CD4-positive, alpha-beta T cell (primary cell): ENCODE measurements around the gene TYW5. TPM values are rescaled to one million over a fixed set of nuclear protein-coding genes. Genes with fewer than 3 reads are reported as not detected.

Experiments
- ATAC-seq: fragments of 200-7000 bp; cut with Tn5 transposase; one replicate; pipeline ENCODE4 v1.10.0; 2022; ENCODE audit warnings: mild to moderate bottlenecking; ENCODE audit not compliant: poor library complexity
- CTCF ChIA-PET: fragments of 350-600 bp; sonication (Branson Sonifier 250); formaldehyde crosslinking; loops from one replicate; lab custom pipeline; 2021; ENCODE audit warnings: antibody characterized with exemption, inconsistent platforms; lab: Charles Lee
- POLR2A ChIA-PET: fragments of 350-600 bp; sonication (Branson Sonifier 250); formaldehyde crosslinking; loops from one replicate; lab custom pipeline; 2021; ENCODE audit warnings: antibody characterized with exemption, inconsistent platforms; lab: Charles Lee
- DNase-seq, 14 experiments: peaks; one replicate each; pipeline ENCODE4 v3.0.0-alpha.2; 2013 to 2020; ENCODE audit warnings: mixed read lengths in 2 of 14
- H3K27ac ChIP-seq, 2 donors: one replicate each; pipeline versions ENCODE4 v1.5.1 to v1.7.0; 2013; ENCODE audit warnings: low read length in 2 of 2, low read depth in 1 of 2, mild to moderate bottlenecking in 1 of 2
- H3K27me3 ChIP-seq, 2 experiments: 1 replicate in 1 of 2; 2 replicates in 1 of 2; pipeline versions ENCODE4 v1.6.1 to v1.7.0; 2013; ENCODE audit warnings: low read length in 2 of 2, control low read depth in 1 of 2, mild to moderate bottlenecking in 1 of 2, moderate library complexity in 1 of 2; ENCODE audit not compliant: insufficient read depth in 2 of 2, control insufficient read depth in 1 of 2
- H3K36me3 ChIP-seq: one replicate; pipeline ENCODE4 v1.6.1; 2013; ENCODE audit warnings: low read length, control low read depth; ENCODE audit not compliant: insufficient read depth
- H3K4me1 ChIP-seq: one replicate; pipeline ENCODE4 v1.6.1; 2013; ENCODE audit warnings: low read length, control low read depth; ENCODE audit not compliant: insufficient read depth
- H3K4me3 ChIP-seq: one replicate; pipeline ENCODE4 v1.5.1; 2013; ENCODE audit warnings: mild to moderate bottlenecking, low read length, moderate library complexity
- H3K9me3 ChIP-seq, 2 experiments: 1 replicate in 1 of 2; 2 replicates in 1 of 2; pipeline versions ENCODE4 v1.6.1 to v1.7.0; 2013; ENCODE audit warnings: low read length in 2 of 2, mild to moderate bottlenecking in 2 of 2, control low read depth in 1 of 2, moderate library complexity in 1 of 2; ENCODE audit not compliant: control insufficient read depth in 1 of 2, insufficient read depth in 1 of 2
- H3K27ac Mint-ChIP-seq: one replicate; pipeline ENCODE4 v1.8.0; 2020; ENCODE audit warnings: mixed read lengths
- H3K27me3 Mint-ChIP-seq: one replicate; pipeline ENCODE4 v1.8.0; 2021; ENCODE audit warnings: mixed read lengths
- H3K36me3 Mint-ChIP-seq: one replicate; pipeline ENCODE4 v1.8.0; 2021; ENCODE audit warnings: low read depth, mixed read lengths
- H3K4me1 Mint-ChIP-seq: one replicate; pipeline ENCODE4 v1.8.0; 2021; ENCODE audit warnings: low read depth, mixed read lengths
- H3K4me3 Mint-ChIP-seq: one replicate; pipeline ENCODE4 v1.8.0; 2020; ENCODE audit warnings: mild to moderate bottlenecking, mixed read lengths
- H3K9me3 Mint-ChIP-seq: one replicate; pipeline ENCODE4 v1.8.0; 2020; ENCODE audit warnings: mixed read lengths
- intact Hi-C, 2 experiments: fragments of 100-400 bp; cut with DNase I in 1 of 2; cut with micrococcal nuclease in 1 of 2; formaldehyde crosslinking; loops; one replicate each; pipeline versions ENCODE4 v1.15.1 to v1.9.0; 2023 to 2025; cut with DNase I, micrococcal nuclease
- total RNA-seq, 174 experiments: library from RNA in 2 of 174; stranded (reverse) in 2 of 174; gene quantifications; one replicate each; pipeline ENCODE4 v1.2.3 and lab custom pipeline; 2021 to 2026
- TF ChIP-seq, protein P1 (sequence below): fragments of 200-600 bp; IDR thresholded peaks from one replicate; pipeline ENCODE4 v1.8.0; 2022; ENCODE audit warnings: antibody characterized with exemption, mild to moderate bottlenecking

TYW5 gene
- total RNA-seq, 2 experiments from 2014 or later, result 15.0 to 16.0 TPM

GRCh38 chr2:199907008-199907714, 48.1 kb downstream of the TYW5 start:
- CTCF ChIA-PET, result no interaction called here
- peaks cover 15% of the 10 kb centered on the region for H3K4me1 Mint-ChIP-seq
- no peaks in the 10 kb centered on the region for H3K36me3 ChIP-seq
- H3K4me3 Mint-ChIP-seq, result no peak overlapping the region
- no peaks in the 10 kb centered on the region for H3K9me3 ChIP-seq
- H3K9me3 Mint-ChIP-seq, result no peaks in the 10 kb centered on the region
- no peak overlapping the region for H3K27ac ChIP-seq
- DNase-seq (no peak), ATAC-seq (no peak)
- POLR2A ChIA-PET, result no interaction called here
- no peaks in the 10 kb centered on the region for H3K27me3 Mint-ChIP-seq
- intact Hi-C loops, result loop anchor here in 1 of 2 experiments (5.0 kb wide), 1 partner anchor 55 kb away; the partner anchor contains the start of gene FTCDNL1
- no peak overlapping the region for H3K27ac Mint-ChIP-seq
- peaks cover 0 to 8% of the 10 kb centered on the region in 2 experiments for H3K27me3 ChIP-seq
- TF ChIP-seq, protein P1, sequence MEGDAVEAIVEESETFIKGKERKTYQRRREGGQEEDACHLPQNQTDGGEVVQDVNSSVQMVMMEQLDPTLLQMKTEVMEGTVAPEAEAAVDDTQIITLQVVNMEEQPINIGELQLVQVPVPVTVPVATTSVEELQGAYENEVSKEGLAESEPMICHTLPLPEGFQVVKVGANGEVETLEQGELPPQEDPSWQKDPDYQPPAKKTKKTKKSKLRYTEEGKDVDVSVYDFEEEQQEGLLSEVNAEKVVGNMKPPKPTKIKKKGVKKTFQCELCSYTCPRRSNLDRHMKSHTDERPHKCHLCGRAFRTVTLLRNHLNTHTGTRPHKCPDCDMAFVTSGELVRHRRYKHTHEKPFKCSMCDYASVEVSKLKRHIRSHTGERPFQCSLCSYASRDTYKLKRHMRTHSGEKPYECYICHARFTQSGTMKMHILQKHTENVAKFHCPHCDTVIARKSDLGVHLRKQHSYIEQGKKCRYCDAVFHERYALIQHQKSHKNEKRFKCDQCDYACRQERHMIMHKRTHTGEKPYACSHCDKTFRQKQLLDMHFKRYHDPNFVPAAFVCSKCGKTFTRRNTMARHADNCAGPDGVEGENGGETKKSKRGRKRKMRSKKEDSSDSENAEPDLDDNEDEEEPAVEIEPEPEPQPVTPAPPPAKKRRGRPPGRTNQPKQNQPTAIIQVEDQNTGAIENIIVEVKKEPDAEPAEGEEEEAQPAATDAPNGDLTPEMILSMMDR, result no peak
- peaks cover 11% of the 10 kb centered on the region for H3K4me1 ChIP-seq
- H3K4me3 ChIP-seq, result no peak overlapping the region
- H3K36me3 Mint-ChIP-seq, result peaks cover 14% of the 10 kb centered on the region

DNA sequence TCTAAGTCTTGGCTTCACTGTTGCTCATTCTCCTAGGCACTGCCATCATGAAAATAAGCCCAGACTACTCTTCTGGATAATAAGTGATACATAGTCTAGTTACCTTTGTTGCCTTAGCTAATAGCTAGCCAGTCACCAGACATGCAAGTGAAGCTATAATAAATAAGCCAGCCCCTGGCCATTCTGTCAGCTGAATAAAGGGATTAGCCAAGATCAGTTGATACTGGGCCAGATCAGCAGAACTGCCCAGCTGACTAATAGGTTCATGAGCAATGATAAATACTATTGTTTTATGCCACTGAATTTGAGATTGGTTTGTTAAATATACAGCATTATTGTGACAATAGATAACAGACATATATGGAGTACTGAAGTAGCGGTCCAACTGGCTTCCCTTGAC, 52.2 kb downstream of the TYW5 start:
- Histone ChIP-seq H3K27ac (no peak overlapping the region), H3K9me3 (no peaks in the 10 kb centered on the region), H3K27me3 (peaks cover 0 to 8% of the 10 kb centered on the region in 2 experiments), H3K4me3 (no peak overlapping the region), H3K4me1 (no peaks in the 10 kb centered on the region), H3K36me3 (no peaks in the 10 kb centered on the region)
- Mint-ChIP-seq H3K9me3 (no peaks in the 10 kb centered on the region), H3K27me3 (no peaks in the 10 kb centered on the region), H3K4me3 (no peak overlapping the region), H3K4me1 (no peaks in the 10 kb centered on the region), H3K27ac (no peak overlapping the region), H3K36me3 (no peaks in the 10 kb centered on the region)
- ChIA-PET CTCF (interaction anchor here (1.3 kb wide), 1 partner anchor 9 kb away, joined by 3 read pairs; no protein-coding TSS in a partner anchor), POLR2A (no interaction called here)
- TF ChIP-seq, protein P1, result no peak
- ATAC-seq (no peak), DNase-seq (no peak)
- intact Hi-C loops, result no loop called here

DNA sequence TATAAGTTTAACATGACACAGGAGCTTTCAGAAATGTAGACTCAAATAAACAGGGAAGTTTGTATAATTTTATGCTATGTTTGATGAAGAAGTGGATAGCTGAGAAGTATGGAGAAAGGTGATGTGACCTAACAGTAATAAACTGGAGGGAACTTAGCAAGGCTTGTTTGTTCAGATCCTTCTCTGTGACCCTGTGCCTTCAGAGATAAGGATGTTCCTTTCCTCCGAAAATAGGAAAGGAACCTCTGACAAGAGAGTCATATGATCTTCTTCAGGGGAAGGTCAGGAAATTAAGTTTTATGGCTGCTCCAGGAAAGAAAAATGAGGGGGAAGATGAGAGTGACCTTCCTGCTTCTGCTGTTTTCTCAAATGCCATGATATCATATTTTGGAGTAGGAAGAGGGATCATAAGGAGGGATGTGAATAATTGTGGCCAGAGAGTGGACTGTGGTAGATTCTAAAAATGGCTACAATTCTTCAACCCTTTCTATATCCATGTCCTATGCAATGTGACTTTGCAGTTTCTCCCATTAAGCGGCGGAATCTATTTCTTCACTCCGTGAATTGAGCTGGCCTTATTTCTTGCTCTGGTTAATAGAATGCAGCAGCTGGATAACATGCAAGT, 52.7 kb downstream of the TYW5 start:
- Mint-ChIP-seq H3K4me1 (no peaks in the 10 kb centered on the region), H3K27ac (no peak overlapping the region), H3K4me3 (no peak overlapping the region), H3K27me3 (no peaks in the 10 kb centered on the region), H3K36me3 (no peaks in the 10 kb centered on the region), H3K9me3 (no peaks in the 10 kb centered on the region)
- intact Hi-C loops, result no loop called here
- Histone ChIP-seq H3K36me3 (no peaks in the 10 kb centered on the region), H3K27ac (no peak overlapping the region), H3K9me3 (no peaks in the 10 kb centered on the region), H3K27me3 (peaks cover 0 to 8% of the 10 kb centered on the region in 2 experiments), H3K4me3 (no peak overlapping the region), H3K4me1 (no peaks in the 10 kb centered on the region)
- TF ChIP-seq, protein P1, result no peak
- POLR2A ChIA-PET, result no interaction called here
- CTCF ChIA-PET, result no interaction called here
- ATAC-seq (no peak), DNase-seq (no peak)
